Activated CD8-positive, alpha-beta memory T cell treated with anti-CD3 and anti-CD28 coated beads, Interleukin-2, amount 50 U/mL, for 48 hours (primary cell): Measurements from ENCODE around the gene FBH1.
"Not testable (repeated sequence)": the region's sequence is repeated elsewhere in the genome, so short reads cannot be mapped to it uniquely, and the experiment has no call there.

Experiments used
- DNase-seq: peaks from one replicate; pipeline ENCODE4 v3.0.0-alpha.2; 2020

FBH1 gene

GRCh38 chr10:5904227-5904626 is 14.2 kb downstream of the FBH1 start:
- no peak for DNase-seq

- DNase-seq: no peak
These were observed 15.9 kb downstream of the FBH1 start for GRCh38 chr10:5905854-5906507.

DNA sequence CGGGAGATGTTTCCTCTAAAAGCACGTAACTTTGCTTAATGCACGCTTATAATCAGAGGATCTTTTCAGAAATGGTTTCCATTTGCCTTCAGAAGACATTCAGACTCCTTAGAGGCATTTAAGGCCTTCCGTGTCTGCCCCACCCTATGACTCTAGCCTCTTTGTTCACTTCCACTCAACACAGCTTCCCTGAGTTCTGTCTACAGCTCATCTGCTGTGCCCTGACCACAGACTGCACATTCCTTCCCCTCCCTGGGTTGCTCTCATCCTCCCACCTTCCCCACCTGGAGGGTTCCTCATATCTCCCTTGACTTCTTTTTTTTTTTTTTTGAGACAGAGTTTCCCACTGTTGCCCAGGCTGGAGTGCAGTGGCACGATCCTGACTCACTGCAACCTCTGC is 16.6 kb downstream of the FBH1 start:
- DNase-seq: no peak

DNA sequence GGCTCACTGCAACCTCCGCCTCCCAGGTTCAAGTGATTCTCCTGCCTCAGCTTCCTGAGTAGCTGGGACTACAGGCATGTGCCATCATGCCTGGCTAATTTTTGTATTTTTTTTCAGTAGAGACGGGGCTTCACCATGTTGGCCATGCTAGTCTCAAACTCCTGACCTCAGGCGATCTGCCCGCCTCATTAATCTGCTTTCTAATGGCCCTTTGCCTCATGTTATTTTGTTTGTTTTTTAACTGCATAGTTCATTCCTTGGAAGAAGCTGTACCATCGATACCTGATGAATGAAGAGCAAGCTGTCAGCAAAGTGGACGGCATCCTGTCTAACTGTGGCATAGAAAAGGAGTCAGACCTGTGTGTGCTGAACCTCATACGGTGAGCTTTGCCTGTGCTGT is 18.6 kb downstream of the FBH1 start:
- not testable (repeated sequence) for DNase-seq

- no peak for DNase-seq
These were observed 20.5 kb downstream of the FBH1 start for GRCh38 chr10:5910323-5911100.

GRCh38 chr10:5911670-5912069 is 21.6 kb downstream of the FBH1 start:
- DNase-seq: no peak

- DNase-seq: no peak
These were observed 23.7 kb downstream of the FBH1 start for GRCh38 chr10:5913736-5914135.

DNA sequence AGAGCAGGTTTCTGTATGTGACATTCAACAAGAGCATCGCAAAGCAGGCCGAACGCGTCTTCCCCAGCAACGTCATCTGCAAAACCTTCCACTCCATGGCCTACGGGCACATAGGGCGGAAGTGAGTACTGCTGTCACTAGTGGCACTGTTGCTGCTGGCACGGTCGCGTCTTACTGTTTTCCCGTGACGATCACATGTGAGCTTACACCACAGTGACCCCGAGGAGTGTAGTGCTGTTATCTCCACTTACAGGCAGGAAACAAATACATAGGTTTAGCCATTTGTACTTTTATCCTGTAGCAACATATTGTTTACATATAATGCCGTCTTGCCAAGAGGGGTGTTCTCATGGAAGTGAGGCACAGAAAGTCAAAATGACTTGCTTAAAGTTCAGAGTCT is 25.4 kb downstream of the FBH1 start:
- no peak for DNase-seq

DNA sequence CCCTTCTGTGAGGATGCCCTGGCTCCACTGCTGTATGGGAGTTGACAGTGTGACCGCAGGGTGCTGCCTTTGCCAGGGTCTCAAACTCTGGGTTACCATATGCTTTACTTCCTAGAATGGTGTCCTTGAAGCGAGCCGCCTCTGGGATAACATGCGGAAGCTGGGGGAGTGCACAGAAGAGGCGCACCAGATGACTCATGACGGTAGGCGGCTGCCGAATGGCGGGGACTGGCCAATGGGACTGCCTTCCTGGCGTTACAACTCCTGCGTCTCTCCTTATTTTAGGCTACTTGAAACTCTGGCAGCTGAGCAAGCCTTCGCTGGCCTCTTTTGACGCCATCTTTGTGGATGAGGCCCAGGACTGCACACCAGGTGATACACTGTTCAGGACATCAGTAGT is 27.3 kb downstream of the FBH1 start:
- no peak for DNase-seq

DNA sequence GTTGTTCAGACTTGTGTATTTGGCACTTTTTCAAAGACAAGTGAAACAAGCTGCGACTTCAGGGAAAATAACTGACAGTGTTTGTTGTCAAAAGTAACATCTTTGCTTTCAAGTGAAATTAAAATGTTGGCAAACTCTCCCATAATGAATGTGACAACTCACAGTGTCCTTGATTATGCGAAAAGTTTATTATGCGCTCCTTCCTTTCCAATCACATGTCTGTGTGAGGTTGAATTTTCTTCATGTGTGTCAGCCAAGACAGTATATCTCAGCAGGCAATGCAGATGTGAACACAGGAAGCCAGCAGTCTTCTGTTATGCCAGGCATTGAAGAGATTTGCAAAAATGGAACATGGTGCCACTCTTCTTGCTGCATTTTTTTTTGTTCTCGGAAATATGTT is 28.7 kb downstream of the FBH1 start:
- DNase-seq: no peak

GRCh38 chr10:5919568-5919967 is 29.5 kb downstream of the FBH1 start:
- DNase-seq: no peak

GRCh38 chr10:5921746-5922145 is 31.7 kb downstream of the FBH1 start:
- DNase-seq: no peak

DNA sequence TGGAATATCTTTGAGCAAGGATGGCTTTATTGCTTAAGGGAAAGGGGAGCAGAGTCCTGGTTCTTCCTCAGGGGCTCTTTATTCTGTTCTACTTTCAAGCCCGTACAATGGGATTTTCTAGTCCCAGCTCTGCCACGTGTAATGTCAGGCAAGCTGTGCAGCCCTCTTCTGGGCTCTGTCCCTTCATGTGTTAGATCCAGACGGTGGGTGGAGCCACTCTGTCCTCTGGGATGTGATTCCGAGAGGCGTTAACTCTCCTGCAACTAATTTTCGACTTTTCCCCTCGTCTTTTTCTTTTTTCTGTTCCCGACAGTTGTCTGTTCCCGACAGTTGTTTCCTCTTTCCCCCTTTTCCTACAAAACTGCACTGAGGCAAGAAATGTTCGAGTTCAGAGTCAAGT is 34.8 kb downstream of the FBH1 start:
- DNase-seq: no peak

DNA sequence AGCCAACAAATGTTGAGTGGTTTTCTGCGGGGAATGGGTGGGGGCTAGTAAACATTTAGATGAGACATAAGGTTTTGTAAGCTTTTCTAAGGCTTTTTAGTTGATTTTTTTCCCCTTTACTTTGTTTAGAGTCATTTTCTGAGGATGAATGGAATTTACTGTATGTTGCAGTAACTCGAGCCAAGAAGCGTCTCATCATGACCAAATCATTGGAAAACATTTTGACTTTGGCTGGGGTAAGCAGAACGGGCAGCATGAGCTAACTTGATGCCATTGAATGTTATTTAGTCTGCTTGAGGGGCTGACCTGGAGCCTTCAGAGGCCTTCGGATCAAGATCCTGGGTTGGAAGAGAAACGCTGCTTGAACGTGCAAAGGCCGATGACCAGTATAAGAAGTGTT is 37.3 kb downstream of the FBH1 start:
- no peak for DNase-seq

DNA sequence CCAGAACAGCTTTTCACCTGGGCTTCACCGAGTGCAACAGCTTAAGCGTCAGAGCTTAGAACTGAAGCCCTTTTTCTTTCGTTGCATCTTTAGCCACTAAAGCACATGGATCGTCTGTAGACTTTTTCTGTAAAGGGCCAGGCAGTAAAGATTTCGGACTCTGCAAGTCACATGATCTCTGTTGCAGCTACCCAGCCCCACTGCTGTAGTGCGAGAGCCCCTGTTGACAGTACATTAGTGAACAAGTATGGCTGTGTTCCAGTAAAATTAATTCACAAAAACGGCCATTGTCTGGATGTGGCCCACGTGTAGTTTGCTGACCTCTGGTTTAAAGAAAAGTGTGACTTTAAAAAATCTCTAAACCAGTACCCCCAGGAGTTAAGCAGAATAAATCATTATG is 39.4 kb downstream of the FBH1 start:
- DNase-seq: no peak

- DNase-seq: no peak
These were observed 40.2 kb downstream of the FBH1 start for GRCh38 chr10:5930272-5930671.

DNA sequence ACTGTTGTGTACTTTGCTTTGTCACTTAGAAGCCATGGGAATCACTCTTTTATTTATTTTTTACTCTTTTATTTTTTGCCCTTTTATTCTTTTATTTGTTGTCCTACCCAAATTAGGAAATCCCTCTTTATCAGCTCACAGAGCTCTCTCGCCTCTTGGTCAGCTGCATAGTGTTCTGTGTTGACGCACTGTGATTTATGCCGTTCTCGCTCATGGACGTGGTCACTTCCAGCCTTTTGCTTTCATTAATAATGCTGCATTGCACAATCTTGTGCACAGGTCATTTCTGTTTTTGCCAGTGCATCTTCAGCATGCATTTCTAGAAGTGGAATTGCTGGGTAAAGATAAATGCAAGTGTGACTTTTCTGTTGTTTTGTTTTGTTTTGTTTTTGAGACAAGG is 42.3 kb downstream of the FBH1 start:
- DNase-seq: no peak

DNA sequence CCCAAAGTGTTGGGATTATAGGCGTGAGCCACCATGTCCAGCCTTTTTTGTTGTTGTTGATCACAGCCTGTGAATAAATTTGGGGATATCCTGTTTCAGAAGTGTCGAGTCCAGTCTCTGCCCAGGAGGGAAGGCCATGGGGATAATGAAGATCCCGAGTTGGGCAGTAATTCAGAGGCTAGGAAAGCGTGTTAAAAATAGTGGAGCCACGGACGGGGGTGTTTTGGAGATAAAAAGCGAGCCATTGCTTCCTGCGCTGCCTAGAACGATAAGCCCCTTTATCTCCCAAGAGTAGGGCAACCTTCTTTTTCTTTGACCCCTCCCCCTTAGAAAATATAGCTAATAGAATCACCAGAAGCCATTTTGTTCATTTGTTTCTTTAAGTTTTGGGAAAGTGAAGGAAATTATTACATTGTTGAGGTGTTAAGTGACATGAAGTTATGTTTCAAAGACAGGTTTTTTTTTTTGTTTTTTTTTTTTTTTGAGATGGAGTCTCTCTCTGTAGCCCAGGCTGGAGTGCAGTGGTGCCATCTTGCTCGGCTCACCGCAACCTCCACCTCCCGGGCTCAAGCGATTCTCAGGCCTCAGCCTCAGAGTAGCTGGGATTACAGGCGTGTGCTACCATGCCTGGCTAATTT is 44.0 kb downstream of the FBH1 start:
- DNase-seq: no peak

DNA sequence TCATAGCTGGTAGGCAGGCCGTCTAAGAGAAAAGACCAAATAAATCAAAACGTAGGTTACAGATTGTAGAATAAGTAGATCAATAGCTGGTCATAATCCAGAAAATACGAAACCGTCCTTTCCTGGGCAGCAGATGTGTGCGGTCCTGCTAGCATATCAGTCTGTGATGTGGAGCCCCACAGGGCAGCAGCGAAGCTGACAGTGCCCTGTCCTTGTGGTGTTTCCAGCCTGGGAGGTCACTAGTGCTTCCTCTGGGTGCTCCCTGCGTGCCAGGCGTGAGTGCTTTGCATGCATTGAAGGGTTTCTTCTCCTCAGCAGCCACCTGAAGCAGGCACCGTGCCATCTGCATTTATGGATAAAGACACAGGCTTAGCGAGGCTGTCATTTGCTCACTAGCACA is 45.6 kb downstream of the FBH1 start:
- DNase-seq: no peak

GRCh38 chr10:5937016-5937415 is 47.0 kb downstream of the FBH1 start:
- no peak for DNase-seq

DNA sequence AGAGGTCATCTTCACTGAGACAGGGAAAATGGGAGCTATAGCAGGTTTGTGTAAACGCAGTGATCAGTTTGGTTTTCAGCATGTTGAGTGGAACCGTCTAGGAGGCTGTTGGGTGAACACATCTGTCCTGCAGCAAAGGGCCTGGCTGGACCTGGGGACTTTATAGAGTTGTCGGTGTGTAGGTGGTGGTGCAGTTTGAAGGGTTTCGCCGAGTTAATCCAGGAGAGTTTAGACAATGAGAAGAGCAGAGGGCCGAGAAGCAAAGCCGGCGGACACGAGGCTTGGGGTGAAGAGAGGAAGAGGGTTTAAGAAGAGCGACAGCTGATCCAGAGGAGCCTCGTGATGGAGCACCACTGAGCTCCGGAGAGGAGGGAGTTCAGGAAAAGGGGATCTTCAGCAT is 48.2 kb downstream of the FBH1 start:
- DNase-seq: no peak

DNA sequence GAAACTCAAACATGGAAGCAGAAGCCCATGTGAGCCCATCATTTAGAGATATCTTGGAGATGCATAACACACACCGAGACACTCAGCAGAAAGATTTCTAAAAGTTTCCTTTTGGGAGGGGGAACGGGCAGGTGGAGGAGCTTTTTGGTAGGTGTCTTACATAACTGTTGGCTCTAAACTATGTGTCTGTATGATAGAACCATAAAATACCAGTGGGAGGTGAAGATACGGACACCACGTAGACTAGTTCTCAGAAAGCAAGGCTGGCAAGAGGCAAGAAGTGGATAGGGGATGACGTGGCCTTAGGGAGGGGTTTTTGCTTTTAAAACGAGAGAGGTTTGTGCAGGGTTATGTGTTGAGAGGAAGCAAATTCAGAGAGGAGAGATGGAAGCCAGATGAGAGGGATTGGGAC is 50.8 kb downstream of the FBH1 start:
- DNase-seq: no peak

DNA sequence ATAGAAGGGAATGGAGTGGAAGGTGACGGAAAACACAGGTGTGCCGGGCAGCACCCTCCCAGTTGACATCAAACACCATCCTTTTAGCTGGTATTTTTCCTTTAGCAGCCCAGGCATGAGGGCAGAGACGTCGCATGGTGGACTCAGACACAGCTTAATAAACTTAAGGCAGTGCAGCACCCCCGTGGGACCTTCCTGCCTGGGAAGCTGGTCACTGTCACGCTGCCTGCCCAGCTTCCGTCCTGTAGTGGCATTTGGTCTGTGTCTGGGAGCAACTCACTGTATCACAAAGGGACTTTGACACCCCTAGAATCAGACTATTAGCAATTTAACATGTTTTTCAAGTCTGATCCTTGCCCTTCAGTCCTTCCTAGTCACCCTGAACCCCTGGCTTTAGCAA is 51.5 kb downstream of the FBH1 start:
- no peak for DNase-seq

DNA sequence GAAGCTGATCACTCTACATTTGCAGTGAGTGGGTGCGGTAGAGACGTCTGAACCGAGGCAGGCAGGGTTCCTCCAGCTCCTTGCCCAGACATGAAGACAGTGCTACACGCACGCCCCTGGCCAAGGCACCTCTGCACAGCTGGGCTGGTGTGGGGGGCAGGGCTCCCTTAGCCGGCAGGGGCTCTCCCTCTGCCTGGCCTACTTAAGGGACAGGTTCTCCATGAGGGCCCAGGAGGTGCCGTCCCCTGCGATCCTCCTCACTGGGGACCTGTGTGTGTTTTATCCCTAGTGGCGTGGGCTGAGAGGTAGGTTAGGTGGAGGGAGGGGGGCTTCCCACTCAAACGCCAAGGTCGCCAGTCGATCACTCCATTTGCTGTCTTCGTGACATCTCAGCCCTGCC is 52.0 kb downstream of the FBH1 start:
- DNase-seq: no peak
